Glomerular visceral epithelial cell (primary cell): ENCODE results near the gene PCDHB9.
"Not testable (repeated sequence)": the region's sequence is repeated elsewhere in the genome, so short reads cannot be mapped to it uniquely, and the experiment has no call there.

ENCODE experiments used
- DNase-seq: peaks from one replicate; pipeline ENCODE4 v3.0.0-alpha.2; 2016; ENCODE audit errors: extremely low spot score

The PCDHB9 gene

DNA sequence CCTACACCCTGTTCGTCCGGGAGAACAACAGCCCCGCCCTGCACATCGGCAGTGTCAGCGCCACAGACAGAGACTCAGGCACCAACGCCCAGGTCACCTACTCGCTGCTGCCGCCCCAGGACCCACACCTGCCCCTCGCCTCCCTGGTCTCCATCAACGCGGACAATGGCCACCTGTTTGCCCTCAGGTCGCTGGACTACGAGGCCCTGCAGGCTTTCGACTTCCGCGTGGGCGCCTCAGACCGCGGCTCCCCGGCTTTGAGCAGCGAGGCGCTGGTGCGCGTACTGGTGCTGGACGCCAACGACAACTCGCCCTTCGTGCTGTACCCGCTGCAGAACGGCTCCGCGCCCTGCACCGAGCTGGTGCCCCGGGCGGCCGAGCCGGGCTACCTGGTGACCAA, 1.7 kb downstream of the PCDHB9 start:
- not testable (repeated sequence) for DNase-seq

DNA sequence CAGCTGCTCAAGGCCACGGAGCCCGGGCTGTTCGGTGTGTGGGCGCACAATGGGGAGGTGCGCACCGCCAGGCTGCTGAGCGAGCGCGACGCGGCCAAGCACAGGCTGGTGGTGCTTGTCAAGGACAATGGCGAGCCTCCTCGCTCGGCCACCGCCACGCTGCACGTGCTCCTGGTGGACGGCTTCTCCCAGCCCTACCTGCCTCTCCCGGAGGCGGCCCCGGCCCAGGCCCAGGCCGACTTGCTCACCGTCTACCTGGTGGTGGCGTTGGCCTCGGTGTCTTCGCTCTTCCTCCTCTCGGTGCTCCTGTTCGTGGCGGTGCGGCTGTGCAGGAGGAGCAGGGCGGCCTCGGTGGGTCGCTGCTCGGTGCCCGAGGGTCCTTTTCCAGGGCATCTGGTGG, 2.2 kb downstream of the PCDHB9 start:
- DNase-seq, result not testable (repeated sequence)

DNA sequence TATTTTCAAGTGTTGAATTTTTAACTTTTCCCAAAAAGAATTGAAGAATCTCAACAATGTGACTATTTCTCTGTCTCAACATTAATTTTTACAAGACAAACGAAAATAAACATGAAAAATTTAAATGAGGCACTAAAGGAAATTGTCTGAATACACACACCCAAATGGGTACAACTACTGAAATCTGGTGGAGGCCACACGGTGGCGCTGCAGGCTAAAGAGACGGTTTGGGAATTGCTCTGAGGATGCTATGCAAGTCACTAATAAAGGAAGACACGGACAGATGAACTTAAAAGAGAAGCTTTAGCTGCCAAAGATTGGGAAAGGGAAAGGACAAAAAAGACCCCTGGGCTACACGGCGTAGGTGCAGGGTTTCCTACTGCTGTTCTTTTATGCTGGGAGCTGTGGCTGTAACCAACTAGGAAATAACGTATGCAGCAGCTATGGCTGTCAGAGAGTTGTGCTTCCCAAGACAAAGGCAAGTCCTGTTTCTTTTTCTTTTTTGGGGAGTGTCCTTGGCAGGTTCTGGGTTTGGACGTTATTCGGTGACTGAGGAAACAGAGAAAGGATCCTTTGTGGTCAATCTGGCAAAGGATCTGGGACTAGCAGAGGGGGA, 5.3 kb downstream of the PCDHB9 start, which contains the start of gene PCDHB10:
Gene PCDHB10, plus strand, starts transcription at position 244 of the 616 bp plus-strand sequence. Its CDS starts 200 bp downstream, at position 444.
- DNase-seq, result peak; percentile 43

DNA sequence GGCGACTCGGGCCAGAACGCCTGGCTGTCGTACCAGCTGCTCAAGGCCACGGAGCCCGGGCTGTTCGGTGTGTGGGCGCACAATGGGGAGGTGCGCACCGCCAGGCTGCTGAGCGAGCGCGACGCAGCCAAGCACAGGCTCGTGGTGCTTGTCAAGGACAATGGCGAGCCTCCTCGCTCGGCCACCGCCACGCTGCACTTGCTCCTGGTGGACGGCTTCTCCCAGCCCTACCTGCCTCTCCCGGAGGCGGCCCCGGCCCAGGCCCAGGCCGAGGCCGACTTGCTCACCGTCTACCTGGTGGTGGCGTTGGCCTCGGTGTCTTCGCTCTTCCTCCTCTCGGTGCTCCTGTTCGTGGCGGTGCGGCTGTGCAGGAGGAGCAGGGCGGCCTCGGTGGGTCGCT, 7.4 kb downstream of the PCDHB9 start:
- not testable (repeated sequence) for DNase-seq

DNA sequence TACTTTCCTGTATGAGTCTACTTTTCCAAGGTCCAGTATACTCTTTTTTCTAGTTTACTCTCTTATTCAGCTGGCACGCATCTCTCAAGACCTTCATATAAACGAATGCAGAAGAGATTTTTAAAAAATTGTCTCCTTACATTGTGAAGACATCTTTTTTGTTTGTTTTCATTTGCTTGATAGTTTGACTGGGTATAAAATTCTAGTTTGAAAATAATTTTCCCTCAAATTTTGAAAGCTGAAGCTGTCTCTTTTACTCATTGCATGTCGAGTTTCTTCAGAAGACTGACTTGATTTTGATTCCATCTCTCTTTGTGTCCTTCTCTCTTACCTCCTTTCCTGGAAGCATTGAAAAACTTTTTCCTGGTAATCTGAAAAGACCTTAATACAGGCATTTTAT, 9.4 kb downstream of the PCDHB9 start:
- DNase-seq, result no peak

DNA sequence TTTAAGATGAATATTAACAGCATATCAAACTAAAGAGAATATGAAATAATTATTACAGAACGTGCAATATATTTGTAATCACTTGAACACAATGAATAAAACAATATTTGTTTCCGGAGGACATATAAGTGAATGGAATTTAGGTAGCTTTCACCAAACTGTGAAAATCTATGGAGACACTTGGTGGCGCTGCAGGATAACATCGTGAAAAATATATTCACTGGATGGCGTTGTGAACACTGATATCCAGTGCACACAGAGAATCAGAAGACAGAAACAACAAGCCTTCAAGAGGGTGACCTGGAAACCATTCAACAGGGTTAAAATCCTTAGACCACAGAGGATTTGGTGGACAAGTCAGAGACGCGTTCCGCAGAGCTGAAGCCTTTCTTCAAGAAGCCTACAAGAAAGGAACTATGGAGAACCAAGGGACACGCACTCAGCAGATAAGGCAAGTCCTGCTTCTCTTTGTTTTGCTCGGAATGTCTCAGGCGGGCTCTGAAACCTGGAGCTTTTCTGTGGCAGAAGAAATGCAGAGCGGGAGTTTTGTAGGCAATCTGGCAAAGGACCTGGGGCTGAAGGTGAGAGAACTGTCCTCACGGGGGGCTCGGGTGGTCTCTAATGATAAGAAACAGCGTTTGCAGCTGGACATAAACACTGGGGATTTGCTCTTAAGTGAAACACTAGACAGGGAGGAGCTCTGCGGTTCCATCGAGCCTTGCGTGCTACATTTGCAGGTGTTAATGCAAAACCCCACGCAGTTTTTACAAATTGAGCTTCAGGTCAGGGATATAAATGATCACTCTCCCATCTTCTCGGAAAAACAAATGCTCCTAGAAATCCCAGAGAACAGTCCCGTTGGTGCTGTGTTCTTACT, 12.6 kb downstream of the PCDHB9 start, which contains the start of gene PCDHB11:
Gene PCDHB11, plus strand, starts transcription at position 269 of the 877 bp plus-strand sequence. Its CDS starts 148 bp downstream, at position 417.
- DNase-seq, result peak; percentile 40

DNA sequence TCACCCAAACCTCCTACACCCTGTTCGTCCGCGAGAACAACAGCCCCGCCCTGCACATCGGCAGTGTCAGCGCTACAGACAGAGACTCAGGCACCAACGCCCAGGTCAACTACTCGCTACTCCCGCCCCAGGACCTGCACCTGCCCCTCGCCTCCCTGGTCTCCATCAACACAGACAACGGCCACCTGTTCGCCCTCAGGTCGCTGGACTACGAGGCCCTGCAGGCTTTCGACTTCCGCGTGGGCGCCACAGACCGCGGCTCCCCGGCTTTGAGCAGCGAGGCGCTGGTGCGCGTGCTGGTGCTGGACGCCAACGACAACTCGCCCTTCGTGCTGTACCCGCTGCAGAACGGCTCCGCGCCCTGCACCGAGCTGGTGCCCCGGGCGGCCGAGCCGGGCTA, 14.2 kb downstream of the PCDHB9 start:
- DNase-seq, result not testable (repeated sequence)

DNA sequence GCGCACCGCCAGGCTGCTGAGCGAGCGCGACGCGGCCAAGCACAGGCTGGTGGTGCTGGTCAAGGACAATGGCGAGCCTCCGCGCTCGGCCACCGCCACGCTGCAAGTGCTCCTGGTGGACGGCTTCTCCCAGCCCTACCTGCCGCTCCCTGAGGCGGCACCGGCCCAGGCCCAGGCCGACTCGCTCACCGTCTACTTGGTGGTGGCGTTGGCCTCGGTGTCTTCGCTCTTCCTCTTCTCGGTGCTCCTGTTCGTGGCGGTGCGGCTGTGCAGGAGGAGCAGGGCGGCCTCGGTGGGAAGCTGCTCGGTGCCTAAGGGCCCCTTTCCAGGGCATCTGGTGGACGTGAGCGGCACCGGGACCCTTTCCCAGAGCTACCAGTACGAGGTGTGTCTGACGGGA, 14.7 kb downstream of the PCDHB9 start:
- DNase-seq, result not testable (repeated sequence)

DNA sequence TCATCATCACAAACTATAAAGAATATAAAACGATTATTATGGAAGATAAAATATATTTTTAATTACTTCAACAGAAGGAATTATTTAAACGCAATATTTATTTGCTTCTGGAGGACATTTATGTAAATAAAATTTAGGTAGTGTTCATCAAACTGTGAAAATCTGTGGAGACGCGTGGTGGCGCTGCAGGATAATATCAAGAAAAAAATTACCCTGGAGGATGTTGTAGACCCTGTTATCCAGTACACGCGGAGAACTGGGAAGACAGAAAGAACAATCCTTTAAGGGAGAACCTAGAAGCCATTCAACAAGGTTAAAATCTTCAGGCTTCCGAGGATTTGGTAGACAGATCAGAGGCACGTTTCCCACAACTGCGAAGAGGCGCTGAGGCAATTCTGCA, 21.5 kb downstream of the PCDHB9 start, which contains the start of gene PCDHB12:
Gene PCDHB12, plus strand, starts transcription at position 242 of the 400 bp plus-strand sequence. CDS start 189 bp downstream, outside the sequence.
- peak; percentile 15 for DNase-seq

DNA sequence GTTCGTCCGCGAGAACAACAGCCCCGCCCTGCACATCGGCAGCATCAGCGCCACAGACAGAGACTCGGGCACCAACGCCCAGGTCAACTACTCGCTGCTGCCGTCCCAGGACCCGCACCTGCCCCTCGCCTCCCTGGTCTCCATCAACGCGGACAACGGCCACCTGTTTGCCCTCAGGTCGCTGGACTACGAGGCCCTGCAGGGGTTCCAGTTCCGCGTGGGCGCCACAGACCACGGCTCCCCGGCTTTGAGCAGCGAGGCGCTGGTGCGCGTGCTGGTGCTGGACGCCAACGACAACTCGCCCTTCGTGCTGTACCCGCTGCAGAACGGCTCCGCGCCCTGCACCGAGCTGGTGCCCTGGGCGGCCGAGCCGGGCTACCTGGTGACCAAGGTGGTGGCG, 23.3 kb downstream of the PCDHB9 start:
- DNase-seq, result not testable (repeated sequence)

DNA sequence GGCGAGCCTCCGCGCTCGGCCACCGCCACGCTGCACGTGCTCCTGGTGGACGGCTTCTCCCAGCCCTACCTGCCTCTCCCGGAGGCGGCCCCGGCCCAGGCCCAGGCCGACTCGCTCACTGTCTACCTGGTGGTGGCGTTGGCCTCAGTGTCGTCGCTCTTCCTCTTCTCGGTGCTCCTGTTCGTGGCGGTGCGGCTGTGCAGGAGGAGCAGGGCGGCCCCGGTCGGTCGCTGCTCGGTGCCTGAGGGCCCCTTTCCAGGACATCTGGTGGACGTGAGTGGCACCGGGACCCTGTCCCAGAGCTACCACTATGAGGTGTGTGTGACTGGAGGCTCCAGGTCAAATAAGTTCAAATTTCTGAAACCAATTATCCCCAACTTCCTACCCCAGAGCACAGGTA, 23.9 kb downstream of the PCDHB9 start:
- not testable (repeated sequence) for DNase-seq

DNA sequence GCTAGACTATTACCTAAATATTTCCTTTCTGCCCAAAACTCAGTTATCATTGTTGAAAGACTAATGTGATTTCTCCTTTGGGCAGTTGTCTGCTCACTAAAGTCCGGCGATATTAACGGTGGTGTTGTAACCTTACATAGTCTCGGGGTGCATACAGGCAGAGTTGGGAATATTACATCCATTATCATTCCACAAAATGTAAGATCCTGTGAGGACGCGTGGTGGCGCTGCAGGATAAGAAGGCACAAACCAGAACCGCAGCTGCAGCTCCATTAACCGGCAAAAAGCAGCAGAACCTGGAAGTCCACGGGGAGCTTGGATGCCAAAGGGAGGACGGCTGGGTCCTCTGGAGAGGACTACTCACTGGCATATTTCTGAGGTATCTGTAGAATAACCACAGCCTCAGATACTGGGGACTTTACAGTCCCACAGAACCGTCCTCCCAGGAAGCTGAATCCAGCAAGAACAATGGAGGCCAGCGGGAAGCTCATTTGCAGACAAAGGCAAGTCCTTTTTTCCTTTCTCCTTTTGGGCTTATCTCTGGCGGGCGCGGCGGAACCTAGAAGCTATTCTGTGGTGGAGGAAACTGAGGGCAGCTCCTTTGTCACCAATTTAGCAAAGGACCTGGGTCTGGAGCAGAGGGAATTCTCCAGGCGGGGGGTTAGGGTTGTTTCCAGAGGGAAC, 26.8 kb downstream of the PCDHB9 start, which contains the start of gene PCDHB13:
Gene PCDHB13, plus strand, starts transcription at position 264 of the 684 bp plus-strand sequence. Its CDS starts 205 bp downstream, at position 469.
- DNase-seq, result peak; percentile 54

DNA sequence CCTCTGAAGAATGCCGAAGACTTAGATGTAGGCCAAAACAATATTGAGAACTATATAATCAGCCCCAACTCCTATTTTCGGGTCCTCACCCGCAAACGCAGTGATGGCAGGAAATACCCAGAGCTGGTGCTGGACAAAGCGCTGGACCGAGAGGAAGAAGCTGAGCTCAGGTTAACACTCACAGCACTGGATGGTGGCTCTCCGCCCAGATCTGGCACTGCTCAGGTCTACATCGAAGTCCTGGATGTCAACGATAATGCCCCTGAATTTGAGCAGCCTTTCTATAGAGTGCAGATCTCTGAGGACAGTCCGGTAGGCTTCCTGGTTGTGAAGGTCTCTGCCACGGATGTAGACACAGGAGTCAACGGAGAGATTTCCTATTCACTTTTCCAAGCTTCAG, 27.6 kb downstream of the PCDHB9 start:
- DNase-seq, result not testable (repeated sequence)

DNA sequence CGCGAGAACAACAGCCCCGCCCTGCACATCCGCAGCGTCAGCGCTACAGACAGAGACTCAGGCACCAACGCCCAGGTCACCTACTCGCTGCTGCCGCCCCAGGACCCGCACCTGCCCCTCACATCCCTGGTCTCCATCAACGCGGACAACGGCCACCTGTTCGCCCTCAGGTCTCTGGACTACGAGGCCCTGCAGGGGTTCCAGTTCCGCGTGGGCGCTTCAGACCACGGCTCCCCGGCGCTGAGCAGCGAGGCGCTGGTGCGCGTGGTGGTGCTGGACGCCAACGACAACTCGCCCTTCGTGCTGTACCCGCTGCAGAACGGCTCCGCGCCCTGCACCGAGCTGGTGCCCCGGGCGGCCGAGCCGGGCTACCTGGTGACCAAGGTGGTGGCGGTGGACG, 28.5 kb downstream of the PCDHB9 start:
- DNase-seq, result not testable (repeated sequence)

DNA sequence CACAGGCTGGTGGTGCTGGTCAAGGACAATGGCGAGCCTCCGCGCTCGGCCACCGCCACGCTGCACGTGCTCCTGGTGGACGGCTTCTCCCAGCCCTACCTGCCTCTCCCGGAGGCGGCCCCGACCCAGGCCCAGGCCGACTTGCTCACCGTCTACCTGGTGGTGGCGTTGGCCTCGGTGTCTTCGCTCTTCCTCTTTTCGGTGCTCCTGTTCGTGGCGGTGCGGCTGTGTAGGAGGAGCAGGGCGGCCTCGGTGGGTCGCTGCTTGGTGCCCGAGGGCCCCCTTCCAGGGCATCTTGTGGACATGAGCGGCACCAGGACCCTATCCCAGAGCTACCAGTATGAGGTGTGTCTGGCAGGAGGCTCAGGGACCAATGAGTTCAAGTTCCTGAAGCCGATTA, 29.1 kb downstream of the PCDHB9 start:
- DNase-seq, result not testable (repeated sequence)

DNA sequence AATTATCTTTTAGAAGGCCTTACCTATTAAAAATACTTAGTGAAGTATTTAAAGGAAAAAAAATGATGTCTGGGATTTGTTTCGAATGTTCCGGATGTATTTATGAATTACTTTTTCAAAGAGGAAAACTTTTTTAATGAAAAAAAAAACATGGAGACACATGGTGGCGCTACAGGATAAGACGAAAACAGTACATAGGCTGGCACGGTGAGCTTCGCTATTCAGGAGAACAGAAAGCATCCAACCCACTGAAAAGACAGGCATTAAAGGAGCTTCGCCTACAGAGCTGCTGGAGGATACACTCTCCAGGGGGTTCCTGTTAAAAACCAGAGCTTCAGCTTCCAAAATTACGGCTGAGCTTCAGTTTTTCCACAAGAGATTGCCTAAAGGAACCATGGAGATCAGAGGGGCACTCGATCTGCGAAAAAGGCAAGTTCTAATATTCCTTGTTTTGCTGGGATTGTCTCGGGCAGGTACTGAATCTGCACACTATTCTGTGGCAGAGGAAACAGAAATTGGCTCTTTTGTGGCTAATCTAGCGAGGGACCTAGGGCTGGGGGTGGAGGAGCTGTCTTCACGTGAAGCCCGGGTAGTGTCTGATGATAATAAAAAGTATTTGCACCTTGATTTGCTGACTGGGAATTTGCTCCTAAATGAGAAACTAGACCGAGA, 36.3 kb downstream of the PCDHB9 start, which contains the start of gene PCDHB14:
Gene PCDHB14, plus strand, starts transcription at position 232 of the 672 bp plus-strand sequence. Its CDS starts 163 bp downstream, at position 395.
- DNase-seq, result peak; percentile 43

DNA sequence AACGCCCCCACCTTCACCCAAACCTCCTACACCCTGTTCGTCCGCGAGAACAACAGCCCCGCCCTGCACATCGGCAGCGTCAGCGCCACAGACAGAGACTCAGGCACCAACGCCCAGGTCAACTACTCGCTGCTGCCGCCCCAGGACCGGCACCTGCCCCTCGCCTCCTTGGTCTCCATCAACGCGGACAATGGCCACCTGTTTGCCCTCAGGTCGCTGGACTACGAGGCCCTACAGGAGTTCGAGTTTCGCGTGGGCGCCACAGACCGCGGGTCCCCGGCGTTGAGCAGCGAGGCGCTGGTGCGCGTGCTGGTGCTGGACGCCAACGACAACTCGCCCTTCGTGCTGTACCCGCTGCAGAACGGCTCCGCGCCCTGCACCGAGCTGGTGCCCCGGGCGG, 37.9 kb downstream of the PCDHB9 start:
- DNase-seq, result not testable (repeated sequence)

DNA sequence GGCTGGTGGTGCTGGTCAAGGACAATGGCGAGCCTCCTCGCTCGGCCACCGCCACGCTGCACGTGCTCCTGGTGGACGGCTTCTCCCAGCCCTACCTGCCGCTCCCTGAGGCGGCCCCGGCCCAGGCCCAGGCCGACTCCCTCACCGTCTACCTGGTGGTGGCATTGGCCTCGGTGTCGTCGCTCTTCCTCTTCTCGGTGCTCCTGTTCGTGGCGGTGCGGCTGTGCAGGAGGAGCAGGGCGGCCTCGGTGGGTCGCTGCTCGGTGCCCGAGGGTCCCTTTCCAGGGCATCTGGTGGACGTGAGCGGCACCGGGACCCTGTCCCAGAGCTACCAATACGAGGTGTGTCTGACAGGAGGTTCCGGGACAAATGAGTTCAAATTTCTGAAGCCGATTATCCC, 38.5 kb downstream of the PCDHB9 start:
- DNase-seq, result not testable (repeated sequence)

DNA sequence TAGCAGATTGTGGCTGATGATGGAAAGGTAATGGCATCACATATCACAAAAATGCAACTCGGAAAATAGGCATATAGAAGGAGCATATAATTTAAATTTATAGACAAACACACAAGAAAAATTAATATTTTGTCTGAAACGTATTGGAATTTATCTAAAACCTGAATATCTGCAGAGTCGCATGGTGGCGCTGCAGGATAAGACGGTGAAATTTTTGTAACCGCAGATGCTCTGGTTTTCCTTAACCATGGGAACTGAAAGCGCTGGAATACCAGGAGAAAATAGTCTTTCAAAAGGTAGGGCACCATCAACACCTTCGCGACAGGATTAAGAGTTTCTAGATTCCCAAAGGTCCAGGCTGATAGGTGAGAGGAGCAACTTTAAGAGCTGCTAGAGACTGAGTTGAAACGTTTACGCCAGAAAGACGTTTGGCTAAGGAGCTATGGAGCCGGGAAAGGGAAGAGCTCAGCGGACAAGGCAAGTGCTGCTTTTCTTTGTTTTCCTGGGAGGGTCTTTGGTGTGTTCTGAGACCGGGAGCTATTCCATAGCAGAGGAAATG, 47.2 kb downstream of the PCDHB9 start:
- peak; percentile 20 for DNase-seq

DNA sequence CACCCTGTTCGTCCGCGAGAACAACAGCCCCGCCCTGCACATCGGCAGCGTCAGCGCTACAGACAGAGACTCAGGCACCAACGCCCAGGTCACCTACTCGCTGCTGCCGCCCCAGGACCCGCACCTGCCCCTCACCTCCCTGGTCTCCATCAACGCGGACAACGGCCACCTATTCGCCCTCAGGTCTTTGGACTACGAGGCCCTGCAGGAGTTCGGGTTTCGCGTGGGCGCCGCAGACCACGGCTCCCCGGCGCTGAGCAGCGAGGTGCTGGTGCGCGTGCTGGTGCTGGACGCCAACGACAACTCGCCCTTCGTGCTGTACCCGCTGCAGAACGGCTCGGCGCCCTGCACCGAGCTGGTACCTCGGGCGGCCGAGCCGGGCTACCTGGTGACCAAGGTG, 49.0 kb downstream of the PCDHB9 start:
- not testable (repeated sequence) for DNase-seq
